K562 (cell line): Measurements from ENCODE around the gene TLR6. TPM values are rescaled to one million over a fixed set of nuclear protein-coding genes. Genes with fewer than 3 reads are reported as not detected.

Source experiments
- ATF2 ChIP-seq: sonication (generic); formaldehyde crosslinking; IDR thresholded peaks from 2 replicates; pipeline ENCODE4 v1.8.1; 2022; ENCODE audit warnings: missing genetic modification reagents
- ATF7 ChIP-seq: fragments of 450-650 bp; IDR thresholded peaks from 2 replicates; pipeline ENCODE4 v1.7.1; 2014; ENCODE audit warnings: mild to moderate bottlenecking, moderate library complexity
- BCL6 ChIP-seq: fragments of 250-450 bp; sonication (Bioruptor Pico); IDR thresholded peaks from 2 replicates; pipeline ENCODE4 v1.4.0; 2020
- FUS ChIP-seq: fragments of 200-400 bp; formaldehyde crosslinking; optimal IDR thresholded peaks from 2 replicates; pipeline ENCODE3; 2017; ENCODE audit warnings: low read depth, low read length
- HDAC1 ChIP-seq, 2 experiments: fragments of 450-650 bp; IDR thresholded peaks; 2 replicates each; pipeline ENCODE4 v1.6.1; 2016 to 2017; ENCODE audit warnings: inconsistent platforms in 1 of 2, mild to moderate bottlenecking in 1 of 2, moderate library complexity in 1 of 2
- ZBTB1 ChIP-seq: sonication (generic); formaldehyde crosslinking; IDR thresholded peaks from 2 replicates; pipeline ENCODE4 v1.8.1; 2023; ENCODE audit warnings: missing genetic modification reagents, low read depth, mild to moderate bottlenecking, borderline replicate concordance
- ZBTB49 ChIP-seq: sonication (generic); formaldehyde crosslinking; IDR thresholded peaks from 2 replicates; pipeline ENCODE4 v1.8.0; 2022; ENCODE audit warnings: missing genetic modification reagents, mild to moderate bottlenecking, borderline replicate concordance
- polyA plus RNA-seq, 8 experiments: library from polyadenylated mRNA; depleted of rRNA in 4 of 8; stranded (reverse) in 5 of 8; unstranded in 3 of 8; fragments of >200 nt; fragmentation: Nextera tagmentation in 2 of 8; fragmentation: Illumina TruSeq in 1 of 8; extraction: Ambion mirVana in 2 of 8; extraction: Trizol in 1 of 8; gene quantifications; 2 replicates each; pipeline versions ENCODE4 v1.2.1 to v1.2.3, GENCODE V29; 2011 to 2014; ENCODE audit warnings: inconsistent platforms in 1 of 8, missing spikeins in 1 of 8
- total RNA-seq, 7 experiments: library from RNA; depleted of rRNA in 6 of 7; stranded (reverse); fragments of >200 nt in 6 of 7; fragmentation: Illumina TruSeq in 2 of 7; extraction: Trizol in 2 of 7; gene quantifications; 2 replicates each; pipeline versions ENCODE4 v1.2.1 to v1.2.3, GENCODE V29; 2011 to 2021; ENCODE audit warnings: low replicate concordance in 1 of 7
- TF ChIP-seq, protein P1 (sequence below): fragments of 450-650 bp; IDR thresholded peaks from 2 replicates; pipeline ENCODE4 v1.6.1; 2017; ENCODE audit warnings: antibody characterized with exemption, mild to moderate bottlenecking
- TF ChIP-seq, protein P2 (sequence below): fragments of 450-650 bp; IDR thresholded peaks from 2 replicates; pipeline ENCODE4 v1.7.0; 2016; ENCODE audit warnings: borderline replicate concordance

The TLR6 gene
- total and polyA plus RNA-seq, 9 of the 15 experiments (the other 6 are each of a cell fraction or from before 2014, with no cell fraction given): 0.08 to 1.9 (median 0.91) TPM

DNA sequence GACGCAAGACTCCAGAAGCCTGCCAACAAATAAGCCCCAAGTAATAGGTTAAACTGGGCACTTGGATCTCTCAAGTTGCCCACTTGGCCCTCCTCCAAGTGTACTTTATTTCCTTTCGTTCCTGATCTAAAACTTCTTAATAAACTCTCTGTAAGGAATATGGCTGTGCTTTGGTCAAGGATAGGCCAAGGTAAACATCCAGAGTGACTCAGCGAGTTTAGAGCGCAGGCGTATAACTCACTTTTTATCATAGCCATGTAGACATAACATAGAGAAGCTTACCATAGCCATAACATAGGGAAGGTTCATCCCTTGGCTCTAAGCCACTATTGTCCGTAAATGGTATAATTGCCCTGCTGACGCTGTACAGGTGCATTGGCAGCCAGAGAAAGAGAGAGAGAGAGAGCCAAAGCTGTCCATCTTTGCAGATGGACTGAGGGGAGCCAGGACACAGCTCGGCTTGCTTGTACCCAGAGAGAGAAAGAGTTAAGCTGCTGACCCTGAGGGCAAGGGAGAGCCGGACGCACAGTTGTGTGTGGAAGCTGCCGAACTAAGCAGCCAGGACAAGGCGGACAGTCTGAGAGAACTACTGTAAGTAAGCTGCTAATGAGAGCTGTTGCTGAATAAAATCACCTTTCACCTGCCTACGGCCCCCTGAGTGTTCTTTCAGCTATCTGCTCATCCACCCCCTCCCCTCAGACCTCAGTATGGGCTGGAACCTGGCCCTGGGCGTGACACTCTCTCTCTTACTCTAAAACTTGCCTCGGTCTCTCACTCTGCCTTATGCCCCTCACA, 53.9 kb downstream of the TLR6 start (continued):
- TF ChIP-seq, protein P1, sequence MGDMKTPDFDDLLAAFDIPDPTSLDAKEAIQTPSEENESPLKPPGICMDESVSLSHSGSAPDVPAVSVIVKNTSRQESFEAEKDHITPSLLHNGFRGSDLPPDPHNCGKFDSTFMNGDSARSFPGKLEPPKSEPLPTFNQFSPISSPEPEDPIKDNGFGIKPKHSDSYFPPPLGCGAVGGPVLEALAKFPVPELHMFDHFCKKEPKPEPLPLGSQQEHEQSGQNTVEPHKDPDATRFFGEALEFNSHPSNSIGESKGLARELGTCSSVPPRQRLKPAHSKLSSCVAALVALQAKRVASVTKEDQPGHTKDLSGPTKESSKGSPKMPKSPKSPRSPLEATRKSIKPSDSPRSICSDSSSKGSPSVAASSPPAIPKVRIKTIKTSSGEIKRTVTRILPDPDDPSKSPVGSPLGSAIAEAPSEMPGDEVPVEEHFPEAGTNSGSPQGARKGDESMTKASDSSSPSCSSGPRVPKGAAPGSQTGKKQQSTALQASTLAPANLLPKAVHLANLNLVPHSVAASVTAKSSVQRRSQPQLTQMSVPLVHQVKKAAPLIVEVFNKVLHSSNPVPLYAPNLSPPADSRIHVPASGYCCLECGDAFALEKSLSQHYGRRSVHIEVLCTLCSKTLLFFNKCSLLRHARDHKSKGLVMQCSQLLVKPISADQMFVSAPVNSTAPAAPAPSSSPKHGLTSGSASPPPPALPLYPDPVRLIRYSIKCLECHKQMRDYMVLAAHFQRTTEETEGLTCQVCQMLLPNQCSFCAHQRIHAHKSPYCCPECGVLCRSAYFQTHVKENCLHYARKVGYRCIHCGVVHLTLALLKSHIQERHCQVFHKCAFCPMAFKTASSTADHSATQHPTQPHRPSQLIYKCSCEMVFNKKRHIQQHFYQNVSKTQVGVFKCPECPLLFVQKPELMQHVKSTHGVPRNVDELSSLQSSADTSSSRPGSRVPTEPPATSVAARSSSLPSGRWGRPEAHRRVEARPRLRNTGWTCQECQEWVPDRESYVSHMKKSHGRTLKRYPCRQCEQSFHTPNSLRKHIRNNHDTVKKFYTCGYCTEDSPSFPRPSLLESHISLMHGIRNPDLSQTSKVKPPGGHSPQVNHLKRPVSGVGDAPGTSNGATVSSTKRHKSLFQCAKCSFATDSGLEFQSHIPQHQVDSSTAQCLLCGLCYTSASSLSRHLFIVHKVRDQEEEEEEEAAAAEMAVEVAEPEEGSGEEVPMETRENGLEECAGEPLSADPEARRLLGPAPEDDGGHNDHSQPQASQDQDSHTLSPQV: peak; percentile 87
- TF ChIP-seq ZBTB49 (CRISPR knock-in tag) (no peak), ZBTB1 (CRISPR knock-in tag) (no peak), ATF2 (CRISPR knock-in tag) (no peak), BCL6 (CRISPR knock-in tag) (no peak), FUS (no peak), HDAC1 (IDR thresholded peaks at IDR 0.05) (no peak), ATF7 (no peak)
- TF ChIP-seq, protein P2, sequence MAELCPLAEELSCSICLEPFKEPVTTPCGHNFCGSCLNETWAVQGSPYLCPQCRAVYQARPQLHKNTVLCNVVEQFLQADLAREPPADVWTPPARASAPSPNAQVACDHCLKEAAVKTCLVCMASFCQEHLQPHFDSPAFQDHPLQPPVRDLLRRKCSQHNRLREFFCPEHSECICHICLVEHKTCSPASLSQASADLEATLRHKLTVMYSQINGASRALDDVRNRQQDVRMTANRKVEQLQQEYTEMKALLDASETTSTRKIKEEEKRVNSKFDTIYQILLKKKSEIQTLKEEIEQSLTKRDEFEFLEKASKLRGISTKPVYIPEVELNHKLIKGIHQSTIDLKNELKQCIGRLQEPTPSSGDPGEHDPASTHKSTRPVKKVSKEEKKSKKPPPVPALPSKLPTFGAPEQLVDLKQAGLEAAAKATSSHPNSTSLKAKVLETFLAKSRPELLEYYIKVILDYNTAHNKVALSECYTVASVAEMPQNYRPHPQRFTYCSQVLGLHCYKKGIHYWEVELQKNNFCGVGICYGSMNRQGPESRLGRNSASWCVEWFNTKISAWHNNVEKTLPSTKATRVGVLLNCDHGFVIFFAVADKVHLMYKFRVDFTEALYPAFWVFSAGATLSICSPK: no peak
